HCEC 1CT (cell line): ENCODE results near the gene MAS1L.
"Not testable (repeated sequence)": the region's sequence is repeated elsewhere in the genome, so short reads cannot be mapped to it uniquely, and the experiment has no call there.

Experiments
- DNase-seq: peaks from one replicate; pipeline ENCODE4 v3.0.0-alpha.2; 2017

Gene MAS1L

GRCh38 chr6:29477923-29478450 is 9.8 kb downstream of the MAS1L start:
- no peak for DNase-seq

DNA sequence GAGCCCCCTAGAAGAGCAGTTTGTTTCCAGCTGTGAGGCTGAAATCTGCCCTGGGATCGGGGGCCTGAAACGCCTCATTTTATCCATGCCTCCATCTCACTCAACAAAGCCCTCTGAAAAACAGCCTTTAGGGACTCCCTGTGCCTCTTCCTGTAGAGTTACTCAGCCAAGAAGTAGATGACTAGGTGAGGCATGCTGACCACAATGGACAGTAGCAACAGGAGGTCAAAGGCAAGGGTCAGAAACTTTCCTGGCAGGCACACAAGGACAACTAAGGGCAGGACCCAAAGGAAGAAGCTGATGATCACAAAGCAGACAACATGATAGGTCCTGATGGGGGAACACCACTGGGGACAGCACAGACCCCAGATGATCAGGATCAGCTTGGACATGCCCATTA is 12.8 kb downstream of the MAS1L start:
- DNase-seq = no peak

DNA sequence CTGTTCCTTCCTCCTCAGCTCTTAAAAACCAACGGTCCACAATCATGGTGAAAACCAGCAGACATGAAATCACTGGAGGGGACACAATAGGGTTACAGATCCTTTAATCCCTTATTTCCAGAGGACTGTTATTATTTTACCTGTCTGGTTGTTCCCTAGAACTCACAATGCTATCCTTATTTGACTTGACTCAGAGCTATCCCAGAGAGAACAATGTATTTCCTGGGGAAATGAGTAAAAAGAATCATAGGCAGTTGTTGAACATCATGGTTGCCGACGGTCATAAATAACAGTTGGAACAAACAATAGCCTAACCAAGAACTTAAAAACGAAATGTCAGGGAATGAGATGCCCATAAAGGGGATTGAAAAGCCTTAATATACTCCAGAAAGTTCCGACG is 21.5 kb downstream of the MAS1L start:
- DNase-seq = no peak

DNA sequence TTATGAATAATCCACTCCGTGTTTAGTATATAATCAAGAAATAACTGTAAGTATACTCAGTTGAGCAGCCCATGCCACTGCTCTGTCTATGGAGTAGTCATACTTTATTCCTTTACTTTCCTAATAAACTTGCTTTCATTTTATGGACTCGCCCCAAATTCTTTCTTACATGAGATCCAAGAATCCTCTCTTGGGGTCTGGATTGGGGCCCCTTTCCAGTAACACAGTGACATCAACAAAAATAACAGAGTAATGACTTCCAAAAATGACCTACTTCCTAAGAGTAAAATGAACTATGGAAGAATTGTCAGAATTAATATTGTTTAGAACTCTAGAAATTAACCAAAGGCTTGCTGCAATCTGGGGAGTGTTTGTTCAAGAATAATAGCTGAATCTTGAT is 22.0 kb downstream of the MAS1L start:
- DNase-seq = no peak

GRCh38 chr6:29465279-29465678 is 22.5 kb downstream of the MAS1L start:
- DNase-seq = no peak

DNA sequence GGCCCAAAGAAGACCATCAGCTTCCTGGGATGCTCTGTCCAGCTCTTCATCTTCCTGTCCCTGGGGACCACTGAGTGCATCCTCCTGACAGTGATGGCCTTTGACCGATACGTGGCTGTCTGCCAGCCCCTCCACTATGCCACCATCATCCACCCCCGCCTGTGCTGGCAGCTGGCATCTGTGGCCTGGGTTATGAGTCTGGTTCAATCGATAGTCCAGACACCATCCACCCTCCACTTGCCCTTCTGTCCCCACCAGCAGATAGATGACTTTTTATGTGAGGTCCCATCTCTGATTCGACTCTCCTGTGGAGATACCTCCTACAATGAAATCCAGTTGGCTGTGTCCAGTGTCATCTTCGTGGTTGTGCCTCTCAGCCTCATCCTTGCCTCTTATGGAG is 25.7 kb downstream of the MAS1L start:
- no peak for DNase-seq

DNA sequence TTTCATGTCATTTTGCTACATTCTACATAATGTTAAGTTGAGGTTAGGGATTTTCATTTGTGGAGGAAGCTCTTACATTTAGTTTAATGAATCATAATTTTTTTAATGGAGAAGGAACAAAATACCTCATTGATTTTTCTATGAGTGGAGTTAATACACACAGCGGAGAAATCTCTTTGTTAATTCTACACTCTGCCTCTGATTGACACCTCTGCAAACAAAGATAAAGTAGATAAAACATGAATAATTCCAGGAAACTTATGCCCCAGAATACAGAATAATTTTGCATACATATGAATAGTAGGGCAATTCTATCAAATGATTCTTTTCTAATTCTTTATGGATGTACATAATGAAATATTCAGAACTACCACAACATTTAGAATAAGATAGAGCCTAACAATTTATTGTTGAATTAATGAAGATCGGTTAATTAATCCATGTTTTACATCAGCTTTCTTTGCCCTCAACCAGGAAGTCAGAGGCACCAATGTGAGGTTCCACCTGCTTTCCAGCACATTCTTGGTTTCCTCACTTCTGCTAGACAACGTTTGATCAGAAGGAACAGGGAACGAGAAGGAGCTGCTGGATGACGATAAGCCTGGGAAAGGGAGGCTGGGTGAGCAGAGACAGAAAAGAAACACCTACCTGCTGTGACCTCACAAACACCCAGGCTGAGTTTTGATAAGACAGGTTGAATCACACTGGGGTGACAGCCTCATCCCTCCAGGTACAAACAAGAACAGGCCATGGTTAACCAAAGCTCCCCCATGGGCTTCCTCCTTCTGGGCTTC is 26.5 kb downstream of the MAS1L start:
- no peak for DNase-seq

GRCh38 chr6:29456971-29457370 is 30.8 kb downstream of the MAS1L start, which contains the start of the genes OR11A1 and OR2H1:
Gene OR11A1 (minus strand): TSS chr6:29457071. CDS start chr6:29427641, 29,430 bp downstream.
Gene OR2H1 (plus strand): TSS chr6:29457155. CDS start chr6:29461770, 4,615 bp downstream.
- no peak for DNase-seq

GRCh38 chr6:29451471-29452193 is 36.1 kb downstream of the MAS1L start:
- no peak for DNase-seq

DNA sequence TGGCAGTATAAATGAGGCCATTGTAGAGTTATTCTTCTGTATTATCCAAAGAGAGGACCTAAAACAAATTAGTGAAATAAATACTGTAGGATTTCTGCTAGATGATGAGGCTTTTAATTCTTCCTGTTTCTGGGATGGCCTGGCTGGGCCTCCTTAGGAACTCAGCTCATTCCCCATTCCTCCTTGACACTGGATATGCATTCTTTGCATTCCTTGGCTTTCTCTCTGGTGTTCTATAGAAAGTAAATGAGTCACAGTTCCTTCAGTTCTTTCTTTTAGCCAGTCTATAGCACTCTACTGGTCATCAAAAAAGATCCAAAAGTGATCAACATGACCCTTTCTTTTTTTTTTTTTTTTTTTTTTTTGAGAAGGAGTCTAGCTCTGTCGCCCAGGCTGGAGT is 40.1 kb downstream of the MAS1L start:
- DNase-seq = no peak

DNA sequence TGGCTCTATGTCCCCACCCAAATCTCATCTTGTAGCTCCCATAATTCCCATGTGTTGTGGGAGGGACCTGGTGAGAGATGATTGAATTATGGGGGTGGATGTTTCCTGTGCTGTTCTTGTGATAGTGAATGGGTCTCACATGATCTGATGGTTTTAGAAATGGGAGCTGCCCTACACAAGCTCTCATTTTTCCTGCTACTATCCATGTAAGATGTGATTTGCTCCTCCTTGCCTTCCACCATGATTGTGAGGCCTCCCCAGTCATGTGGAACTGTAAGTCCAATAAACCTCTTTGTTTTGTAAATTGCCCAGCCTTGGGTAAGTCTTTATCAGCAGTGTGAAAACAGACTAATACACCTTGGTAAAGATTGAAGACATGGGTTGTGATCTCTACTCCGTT is 43.7 kb downstream of the MAS1L start:
- not testable (repeated sequence) for DNase-seq

- no peak for DNase-seq
Observed at GRCh38 chr6:29442719-29443118, 45.0 kb downstream of the MAS1L start.

DNA sequence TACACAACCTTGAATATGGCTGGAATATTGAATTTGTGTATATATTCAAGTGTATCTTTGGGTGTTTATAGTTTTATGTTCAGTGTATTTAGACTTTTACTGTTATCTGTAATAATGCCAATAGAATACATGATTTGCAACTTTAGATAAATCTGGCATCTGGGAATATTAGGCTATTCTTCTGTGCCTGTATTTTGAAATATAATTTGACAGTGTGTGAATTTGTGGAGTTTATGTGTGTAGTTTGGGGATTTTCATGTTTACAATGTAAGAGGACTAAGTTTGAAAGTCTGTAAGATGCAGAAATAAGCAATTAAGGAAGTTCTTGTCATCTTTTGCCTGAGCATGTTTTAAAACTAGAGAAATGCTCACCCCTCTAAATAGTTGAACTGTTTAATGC is 48.8 kb downstream of the MAS1L start, which contains the start of gene OR10C1:
Gene OR10C1 (plus strand): TSS at position 301 of the 400 bp plus-strand sequence. CDS start 710 bp downstream, outside the sequence.
- DNase-seq = no peak

- not testable (repeated sequence) for DNase-seq
Observed at GRCh38 chr6:29436730-29437129, 51.0 kb downstream of the MAS1L start.
